Superior temporal gyrus (tissue), 1 donor: ENCODE results near the gene SOWAHB.

Experiments used
- DNase-seq: peaks from one replicate; pipeline ENCODE4 v3.0.0-alpha.2; 2016; ENCODE audit errors: extremely low spot score

The SOWAHB gene

GRCh38 chr4:76850010-76850441 lies 47.9 kb downstream of the SOWAHB start:
- no peak for DNase-seq
